ENCODE results near the gene ARHGEF26.

The ARHGEF26 gene

GRCh38 chr3:154135511-154136173, 14.5 kb downstream of the ARHGEF26 start:
- ATAC-seq (ENCODE audit: insufficient read depth, low read depth) (no peak), DNase-seq (no peak)
- Histone ChIP-seq H3K4me1 (ENCODE audit: insufficient read depth, low read length) (no peaks in the 10 kb centered on the region), H3K27ac (ENCODE audit: low read length) (no peak overlapping the region), H3K79me2 (ENCODE audit: insufficient read depth, low read length) (no peaks in the 10 kb centered on the region), H3K4me3 (ENCODE audit: low read depth in 1 of 2, low read length in 2 of 2) (no peak overlapping the region), H3K9me3 (ENCODE audit: insufficient read depth, low read length, severe bottlenecking) (no peaks in the 10 kb centered on the region), H4K20me1 (ENCODE audit: insufficient read depth, low read length) (no peaks in the 10 kb centered on the region), H3K27me3 (ENCODE audit: insufficient read depth, low read length, poor library complexity) (peaks cover under 1% of the 10 kb centered on the region), H2AFZ (ENCODE audit: low read depth, low read length) (no peak overlapping the region), H3K4me2 (ENCODE audit: insufficient read depth, low read length) (no peak overlapping the region), H3K36me3 (ENCODE audit: insufficient read depth, low read length) (no peaks in the 10 kb centered on the region), H3K9ac (ENCODE audit: low read depth, low read length) (no peak overlapping the region)
- TF ChIP-seq EZH2 (IDR thresholded peaks at IDR 0.05; ENCODE audit: borderline replicate concordance, low read depth, low read length, severe bottlenecking): no peak
- no peak for TF ChIP-seq CTCF (IDR thresholded peaks at IDR 0.05; ENCODE audit: borderline replicate concordance, extremely low read depth, low read length, poor library complexity, severe bottlenecking)

GRCh38 chr3:154137036-154137435, 15.8 kb downstream of the ARHGEF26 start:
- Histone ChIP-seq H3K36me3 (ENCODE audit: insufficient read depth, low read length) (no peaks in the 10 kb centered on the region), H3K9ac (ENCODE audit: low read depth, low read length) (no peak overlapping the region), H3K4me3 (ENCODE audit: low read depth in 1 of 2, low read length in 2 of 2) (no peak overlapping the region), H3K4me1 (ENCODE audit: insufficient read depth, low read length) (no peaks in the 10 kb centered on the region), H4K20me1 (ENCODE audit: insufficient read depth, low read length) (no peaks in the 10 kb centered on the region), H2AFZ (ENCODE audit: low read depth, low read length) (no peak overlapping the region), H3K27me3 (ENCODE audit: insufficient read depth, low read length, poor library complexity) (no peaks in the 10 kb centered on the region), H3K79me2 (ENCODE audit: insufficient read depth, low read length) (no peaks in the 10 kb centered on the region), H3K27ac (ENCODE audit: low read length) (no peak overlapping the region), H3K9me3 (ENCODE audit: insufficient read depth, low read length, severe bottlenecking) (no peaks in the 10 kb centered on the region), H3K4me2 (ENCODE audit: insufficient read depth, low read length) (no peak overlapping the region)
- no peak for TF ChIP-seq CTCF (IDR thresholded peaks at IDR 0.05; ENCODE audit: borderline replicate concordance, extremely low read depth, low read length, poor library complexity, severe bottlenecking)
- no peak for TF ChIP-seq EZH2 (IDR thresholded peaks at IDR 0.05; ENCODE audit: borderline replicate concordance, low read depth, low read length, severe bottlenecking)
- ATAC-seq (ENCODE audit: insufficient read depth, low read depth): no peak
- no peak for DNase-seq

GRCh38 chr3:154139996-154140436, 18.8 kb downstream of the ARHGEF26 start:
- no peak for TF ChIP-seq CTCF (IDR thresholded peaks at IDR 0.05; ENCODE audit: borderline replicate concordance, extremely low read depth, low read length, poor library complexity, severe bottlenecking)
- no peak for TF ChIP-seq EZH2 (IDR thresholded peaks at IDR 0.05; ENCODE audit: borderline replicate concordance, low read depth, low read length, severe bottlenecking)
- Histone ChIP-seq H3K27ac (ENCODE audit: low read length) (no peak overlapping the region), H3K9ac (ENCODE audit: low read depth, low read length) (no peak overlapping the region), H3K9me3 (ENCODE audit: insufficient read depth, low read length, severe bottlenecking) (no peaks in the 10 kb centered on the region), H3K79me2 (ENCODE audit: insufficient read depth, low read length) (no peaks in the 10 kb centered on the region), H3K36me3 (ENCODE audit: insufficient read depth, low read length) (no peaks in the 10 kb centered on the region), H3K4me3 (ENCODE audit: low read depth in 1 of 2, low read length in 2 of 2) (no peak overlapping the region), H2AFZ (ENCODE audit: low read depth, low read length) (no peak overlapping the region), H3K4me2 (ENCODE audit: insufficient read depth, low read length) (no peak overlapping the region), H3K4me1 (ENCODE audit: insufficient read depth, low read length) (no peaks in the 10 kb centered on the region), H4K20me1 (ENCODE audit: insufficient read depth, low read length) (no peaks in the 10 kb centered on the region), H3K27me3 (ENCODE audit: insufficient read depth, low read length, poor library complexity) (peaks cover 4% of the 10 kb centered on the region)
- DNase-seq (no peak), ATAC-seq (ENCODE audit: insufficient read depth, low read depth) (no peak)

All from DND-41 (cell line).